ENCODE data around the gene PAX7.

- TF ChIP-seq, protein P1, sequence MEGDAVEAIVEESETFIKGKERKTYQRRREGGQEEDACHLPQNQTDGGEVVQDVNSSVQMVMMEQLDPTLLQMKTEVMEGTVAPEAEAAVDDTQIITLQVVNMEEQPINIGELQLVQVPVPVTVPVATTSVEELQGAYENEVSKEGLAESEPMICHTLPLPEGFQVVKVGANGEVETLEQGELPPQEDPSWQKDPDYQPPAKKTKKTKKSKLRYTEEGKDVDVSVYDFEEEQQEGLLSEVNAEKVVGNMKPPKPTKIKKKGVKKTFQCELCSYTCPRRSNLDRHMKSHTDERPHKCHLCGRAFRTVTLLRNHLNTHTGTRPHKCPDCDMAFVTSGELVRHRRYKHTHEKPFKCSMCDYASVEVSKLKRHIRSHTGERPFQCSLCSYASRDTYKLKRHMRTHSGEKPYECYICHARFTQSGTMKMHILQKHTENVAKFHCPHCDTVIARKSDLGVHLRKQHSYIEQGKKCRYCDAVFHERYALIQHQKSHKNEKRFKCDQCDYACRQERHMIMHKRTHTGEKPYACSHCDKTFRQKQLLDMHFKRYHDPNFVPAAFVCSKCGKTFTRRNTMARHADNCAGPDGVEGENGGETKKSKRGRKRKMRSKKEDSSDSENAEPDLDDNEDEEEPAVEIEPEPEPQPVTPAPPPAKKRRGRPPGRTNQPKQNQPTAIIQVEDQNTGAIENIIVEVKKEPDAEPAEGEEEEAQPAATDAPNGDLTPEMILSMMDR (IDR thresholded peaks at IDR 0.05; ENCODE audit: low read depth, low read length), result no peak
- TF ChIP-seq EZH2phosphoT487 (IDR thresholded peaks at IDR 0.05; ENCODE audit: low read depth), result no peak
Observed at GRCh38 chr1:18724801-18725200, 94.2 kb downstream of the PAX7 start.
